ENCODE measurements around the gene ANTXR1. TPM values are rescaled to one million over a fixed set of nuclear protein-coding genes. Genes with fewer than 3 reads are reported as not detected.

ANTXR1 gene
- total RNA-seq, 1 experiment from 2014 or later, result 25.7 TPM

DNA sequence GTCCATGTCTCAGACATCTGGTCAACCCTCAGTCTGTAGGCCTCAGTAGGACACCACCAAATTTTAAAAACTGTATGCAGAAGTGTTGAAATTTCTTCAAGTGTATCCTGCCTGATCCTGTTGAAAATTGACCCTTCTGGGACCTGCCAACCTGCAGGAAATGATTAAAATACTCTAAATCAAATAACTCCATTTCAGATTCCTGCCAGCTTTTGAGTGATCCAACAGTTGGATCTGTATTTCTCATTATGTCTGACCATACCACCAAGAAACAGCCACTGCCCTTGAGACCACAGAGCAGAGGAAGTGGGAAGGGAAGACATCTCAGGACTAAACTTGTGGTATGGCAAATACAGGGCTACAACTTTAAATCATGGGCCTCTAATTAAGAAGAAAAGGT, 113.4 kb downstream of the ANTXR1 start:
- no TSS peak for BruUV-seq (replicated peaks)
- no peak overlapping the region for H2AFZ ChIP-seq (ENCODE audit: low read depth, low read length, poor library complexity, severe bottlenecking)
- no peaks in the 10 kb centered on the region for H3K9me3 ChIP-seq (ENCODE audit: control insufficient read depth in 1 of 2, insufficient read depth in 1 of 2, low read depth in 1 of 2, low read length in 2 of 2)
- H3K79me2 ChIP-seq (ENCODE audit: insufficient read depth, low read length), result no peaks in the 10 kb centered on the region
- no peak overlapping the region for H3K4me3 ChIP-seq (replicated peaks in 1 of 2; ENCODE audit: low read depth in 1 of 2, low read length in 2 of 2)
- DNase-seq (ENCODE audit: low read depth, low spot score) (no peak), ATAC-seq (no peak)
- H3K27ac ChIP-seq (ENCODE audit: low read depth, low read length), result no peak overlapping the region
- ChIA-PET RAD21 (ENCODE audit: low non-redundant PET in 1 of 2, low total read pairs in 2 of 2, uncharacterized antibody in 2 of 2, unreplicated experiment in 2 of 2) (no interaction called here), CTCF (no interaction called here), POLR2A (no interaction called here)
- H4K20me1 ChIP-seq (ENCODE audit: insufficient read depth), result no peaks in the 10 kb centered on the region
- TF ChIP-seq YY1 (IDR thresholded peaks at IDR 0.05; ENCODE audit: extremely low read depth, insufficient replicate concordance, low read depth, low read length), result no peak
- TF ChIP-seq ZNF274 (IDR thresholded peaks at IDR 0.05; ENCODE audit: low read depth, low read length), result no peak
- TF ChIP-seq CBX3 (IDR thresholded peaks at IDR 0.05; ENCODE audit: low read depth), result no peak
- no peak for TF ChIP-seq EZH2phosphoT487 (IDR thresholded peaks at IDR 0.05; ENCODE audit: borderline replicate concordance)
- TF ChIP-seq EGR1 (IDR thresholded peaks at IDR 0.05; ENCODE audit: low read depth), result no peak
- TF ChIP-seq ZFX (IDR thresholded peaks at IDR 0.05), result no peak
- no peak for TF ChIP-seq RAD21 (IDR thresholded peaks at IDR 0.05; ENCODE audit: low read depth)
- TF ChIP-seq ZBTB33 (IDR thresholded peaks at IDR 0.05; ENCODE audit: extremely low read depth, insufficient replicate concordance, low read length), result no peak
- H3K9me2 ChIP-seq (ENCODE audit: insufficient read depth), result no peaks in the 10 kb centered on the region
- H3K4me1 ChIP-seq (ENCODE audit: control insufficient read depth in 1 of 2, insufficient read depth in 2 of 2, low read length in 2 of 2), result no peaks in the 10 kb centered on the region
- H3K27me3 ChIP-seq (ENCODE audit: insufficient read depth, low read length), result no peaks in the 10 kb centered on the region
- H3K36me3 ChIP-seq (ENCODE audit: control insufficient read depth in 1 of 2, insufficient read depth in 2 of 2, low read length in 2 of 2), result no peaks in the 10 kb centered on the region
- intact Hi-C loops (cut with micrococcal nuclease), result no loop called here
- H3K9ac ChIP-seq (ENCODE audit: low read length), result no peak overlapping the region
- H3K4me2 ChIP-seq (ENCODE audit: low read length), result no peak overlapping the region

DNA sequence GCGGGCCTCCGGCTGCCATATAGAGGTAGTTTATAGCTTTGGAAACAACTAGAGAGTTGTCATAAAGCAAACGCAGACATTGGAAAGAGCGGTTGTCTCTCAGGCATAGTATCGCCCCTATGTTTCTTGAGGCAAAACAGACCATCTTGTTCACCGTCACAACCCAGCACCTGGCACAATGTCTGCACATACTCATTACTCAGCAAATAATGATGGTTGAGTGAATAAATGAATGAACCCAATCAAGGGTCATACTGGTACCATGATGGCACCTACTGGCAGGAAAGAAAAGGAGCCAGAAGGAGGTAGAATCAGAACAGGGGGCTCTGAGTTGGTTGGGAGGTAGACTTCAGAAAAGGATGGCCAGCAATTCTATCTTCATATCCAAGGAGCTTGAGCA, 118.5 kb downstream of the ANTXR1 start:
- no peaks in the 10 kb centered on the region for H3K9me3 ChIP-seq (ENCODE audit: control insufficient read depth in 1 of 2, insufficient read depth in 1 of 2, low read depth in 1 of 2, low read length in 2 of 2)
- ATAC-seq, result no peak
- H3K27me3 ChIP-seq (ENCODE audit: insufficient read depth, low read length), result no peaks in the 10 kb centered on the region
- RAD21 ChIA-PET (ENCODE audit: low non-redundant PET in 1 of 2, low total read pairs in 2 of 2, uncharacterized antibody in 2 of 2, unreplicated experiment in 2 of 2), result no interaction called here
- H3K9ac ChIP-seq (ENCODE audit: low read length), result no peak overlapping the region
- H3K4me1 ChIP-seq (ENCODE audit: control insufficient read depth in 1 of 2, insufficient read depth in 2 of 2, low read length in 2 of 2), result no peaks in the 10 kb centered on the region
- no peak overlapping the region for H2AFZ ChIP-seq (ENCODE audit: low read depth, low read length, poor library complexity, severe bottlenecking)
- no peak for DNase-seq (ENCODE audit: low read depth, low spot score)
- CTCF ChIA-PET, result no interaction called here
- H3K36me3 ChIP-seq (ENCODE audit: control insufficient read depth in 1 of 2, insufficient read depth in 2 of 2, low read length in 2 of 2), result no peaks in the 10 kb centered on the region
- BruUV-seq (replicated peaks), result no TSS peak
- POLR2A ChIA-PET, result no interaction called here
- H3K27ac ChIP-seq (ENCODE audit: low read depth, low read length), result no peak overlapping the region
- no peak overlapping the region for H3K4me2 ChIP-seq (ENCODE audit: low read length)
- intact Hi-C loops (cut with micrococcal nuclease), result no loop called here
- no peaks in the 10 kb centered on the region for H3K9me2 ChIP-seq (ENCODE audit: insufficient read depth)
- H3K79me2 ChIP-seq (ENCODE audit: insufficient read depth, low read length), result no peaks in the 10 kb centered on the region
- H4K20me1 ChIP-seq (ENCODE audit: insufficient read depth), result no peaks in the 10 kb centered on the region
- H3K4me3 ChIP-seq (replicated peaks in 1 of 2; ENCODE audit: low read depth in 1 of 2, low read length in 2 of 2), result no peak overlapping the region
- TF ChIP-seq SIN3A (IDR thresholded peaks at IDR 0.05; ENCODE audit: low read depth) (no peak), ZBTB33 (IDR thresholded peaks at IDR 0.05; ENCODE audit: extremely low read depth, insufficient replicate concordance, low read length) (no peak), FOSL1 (IDR thresholded peaks at IDR 0.05; ENCODE audit: low read depth) (no peak), YY1 (IDR thresholded peaks at IDR 0.05; ENCODE audit: extremely low read depth, insufficient replicate concordance, low read depth, low read length) (no peak), POLR2AphosphoS5 (IDR thresholded peaks at IDR 0.05; ENCODE audit: low read depth, low read length) (no peak), CTCF (IDR thresholded peaks at IDR 0.05 in 2 of 3, conservative IDR thresholded peaks at IDR 0.05 in 1 of 3; ENCODE audit: borderline replicate concordance in 1 of 3, insufficient read depth in 1 of 3, low read depth in 2 of 3, low read length in 2 of 3) (no peak), JUND (IDR thresholded peaks at IDR 0.05) (no peak), CBX3 (IDR thresholded peaks at IDR 0.05; ENCODE audit: low read depth) (no peak)
- TF ChIP-seq, protein P1, sequence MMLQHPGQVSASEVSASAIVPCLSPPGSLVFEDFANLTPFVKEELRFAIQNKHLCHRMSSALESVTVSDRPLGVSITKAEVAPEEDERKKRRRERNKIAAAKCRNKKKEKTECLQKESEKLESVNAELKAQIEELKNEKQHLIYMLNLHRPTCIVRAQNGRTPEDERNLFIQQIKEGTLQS (IDR thresholded peaks at IDR 0.05), result no peak

All from HCT116 (cell line).